Tibial nerve (tissue), 4 donors: ENCODE measurements around the gene ZC3H13. TPM values are rescaled to one million over a fixed set of nuclear protein-coding genes. Genes with fewer than 3 reads are reported as not detected.

Experiments used
- DNase-seq, 2 donors: peaks; one replicate each; pipeline ENCODE4 v3.0.0-alpha.2; 2019; ENCODE audit warnings: low spot score in 2 of 2
- H3K27ac ChIP-seq, 4 donors: fragments of 200-600 bp; sonication (generic) in 3 of 4; one replicate each; pipeline ENCODE4 v1.5.1; 2017 to 2019; ENCODE audit warnings: mild to moderate bottlenecking in 1 of 4
- H3K27me3 ChIP-seq, 2 donors: fragments of 200-600 bp; sonication (generic) in 1 of 2; one replicate each; pipeline versions ENCODE4 v1.5.1 to v1.6.0; 2017 to 2019
- H3K36me3 ChIP-seq, 3 donors: fragments of 200-600 bp; sonication (generic); one replicate each; pipeline ENCODE4 v1.5.1; 2018 to 2019
- H3K4me1 ChIP-seq, 4 donors: fragments of 200-600 bp; sonication (generic) in 3 of 4; one replicate each; pipeline ENCODE4 v1.5.1; 2017 to 2019
- H3K4me3 ChIP-seq, 4 donors: fragments of 200-600 bp; sonication (generic) in 3 of 4; one replicate each; pipeline ENCODE4 v1.5.1; 2017 to 2019; ENCODE audit warnings: mild to moderate bottlenecking in 1 of 4, moderate library complexity in 1 of 4
- H3K9me3 ChIP-seq, 4 donors: fragments of 200-600 bp; sonication (generic) in 3 of 4; one replicate each; pipeline ENCODE4 v1.5.1; 2017 to 2019
- CTCF ChIP-seq, 5 experiments: fragments of 200-600 bp in 3 of 5; fragments of 450-650 bp in 2 of 5; sonication (generic) in 3 of 5; IDR thresholded peaks; one replicate each; pipeline ENCODE4 v1.5.1; 2016 to 2019; ENCODE audit warnings: antibody characterized with exemption in 5 of 5, mild to moderate bottlenecking in 3 of 5, moderate library complexity in 2 of 5
- EP300 ChIP-seq, 2 donors: sonication (generic); formaldehyde crosslinking; IDR thresholded peaks; one replicate each; pipeline ENCODE4 v1.6.1; 2017; ENCODE audit warnings: antibody characterized with exemption in 2 of 2, mild to moderate bottlenecking in 1 of 2
- POLR2A ChIP-seq, 2 donors: fragments of 450-650 bp; IDR thresholded peaks; one replicate each; pipeline ENCODE4 v1.6.1; 2017; ENCODE audit warnings: antibody characterized with exemption in 2 of 2, mild to moderate bottlenecking in 2 of 2, moderate library complexity in 2 of 2
- WGBS, 2 donors: methylation state at CpG; one replicate each; pipeline ENCODE4 v1.1.5; 2018; 5-methylcytosine and 5-hydroxymethylcytosine counted together
- total RNA-seq, 4 donors: library from RNA; depleted of rRNA; stranded (reverse); fragments of >200 nt; gene quantifications; one replicate each; pipeline ENCODE4 v1.1.0, GENCODE V29; 2016

Gene ZC3H13
- total RNA-seq, 4 donors from 2014 or later, result 34.7 to 55.9 (median 44.2) TPM

- TF ChIP-seq POLR2A (IDR thresholded peaks at IDR 0.05), result no peak
- no peak for TF ChIP-seq EP300 (IDR thresholded peaks at IDR 0.05)
- TF ChIP-seq CTCF (IDR thresholded peaks at IDR 0.05), result no peak
- no peaks in the 10 kb centered on the region for H3K4me1 ChIP-seq
- WGBS, 2 donors, result 61% methylated on average over 1 of the region's 1 CpG
Observed at GRCh38 chr13:46077265-46077664, 24.7 kb upstream of the ZC3H13 start.

GRCh38 chr13:46076827-46077226 is 24.3 kb upstream of the ZC3H13 start:
- H3K27ac ChIP-seq, result no peak overlapping the region
- no peaks in the 10 kb centered on the region for H3K36me3 ChIP-seq
- DNase-seq, result no peak
- no peak overlapping the region for H3K4me3 ChIP-seq
- TF ChIP-seq CTCF (IDR thresholded peaks at IDR 0.05) (no peak), POLR2A (IDR thresholded peaks at IDR 0.05) (no peak), EP300 (IDR thresholded peaks at IDR 0.05) (no peak)
- H3K9me3 ChIP-seq, result peaks cover 0 to 6% (median 0%) of the 10 kb centered on the region in 4 donors
- WGBS, 2 donors, result 77 to 93% methylated on average over 3 of the region's 3 CpGs
- no peaks in the 10 kb centered on the region for H3K27me3 ChIP-seq
- H3K4me1 ChIP-seq, result no peaks in the 10 kb centered on the region

More at GRCh38 chr13:46077265-46077664, 24.7 kb upstream of the ZC3H13 start:
- H3K27me3 ChIP-seq, result no peaks in the 10 kb centered on the region
- H3K4me3 ChIP-seq, result no peak overlapping the region
- no peak for DNase-seq
- no peaks in the 10 kb centered on the region for H3K36me3 ChIP-seq
- H3K27ac ChIP-seq, result no peak overlapping the region
- peaks cover 0 to 6% (median 0%) of the 10 kb centered on the region in 4 donors for H3K9me3 ChIP-seq

- no peak overlapping the region for H3K4me3 ChIP-seq
- H3K9me3 ChIP-seq, result peaks cover 0 to 6% (median 0%) of the 10 kb centered on the region in 4 donors
- DNase-seq, result no peak
- WGBS, 2 donors, result 98 to 100% methylated on average over 1 of the region's 1 CpG
- H3K36me3 ChIP-seq, result no peaks in the 10 kb centered on the region
- no peaks in the 10 kb centered on the region for H3K27me3 ChIP-seq
- TF ChIP-seq EP300 (IDR thresholded peaks at IDR 0.05) (no peak), POLR2A (IDR thresholded peaks at IDR 0.05) (no peak), CTCF (IDR thresholded peaks at IDR 0.05) (no peak)
- no peaks in the 10 kb centered on the region for H3K4me1 ChIP-seq
- H3K27ac ChIP-seq, result no peak overlapping the region
Observed at GRCh38 chr13:46075811-46076210, 23.3 kb upstream of the ZC3H13 start.

- 89 to 91% methylated on average over 5 of the region's 5 CpGs for WGBS, 2 donors
- Histone ChIP-seq H3K4me3 (no peak overlapping the region), H3K27ac (no peak overlapping the region), H3K4me1 (no peaks in the 10 kb centered on the region), H3K27me3 (no peaks in the 10 kb centered on the region), H3K36me3 (no peaks in the 10 kb centered on the region), H3K9me3 (no peaks in the 10 kb centered on the region)
- DNase-seq, result no peak
- TF ChIP-seq CTCF (IDR thresholded peaks at IDR 0.05), result no peak
- TF ChIP-seq POLR2A (IDR thresholded peaks at IDR 0.05), result no peak
- no peak for TF ChIP-seq EP300 (IDR thresholded peaks at IDR 0.05)
Observed at GRCh38 chr13:46071590-46072249, 19.2 kb upstream of the ZC3H13 start.

GRCh38 chr13:46063292-46063691 is 10.7 kb upstream of the ZC3H13 start:
- Histone ChIP-seq H3K27me3 (no peaks in the 10 kb centered on the region), H3K9me3 (no peaks in the 10 kb centered on the region), H3K36me3 (no peaks in the 10 kb centered on the region), H3K27ac (no peak overlapping the region), H3K4me3 (no peak overlapping the region), H3K4me1 (no peaks in the 10 kb centered on the region)
- TF ChIP-seq POLR2A (IDR thresholded peaks at IDR 0.05) (no peak), EP300 (IDR thresholded peaks at IDR 0.05) (no peak), CTCF (IDR thresholded peaks at IDR 0.05) (no peak)
- DNase-seq, result no peak
- 95 to 97% methylated on average over 2 of the region's 2 CpGs for WGBS, 2 donors
